ENCODE measurements around the gene RFFL. TPM values are rescaled to one million over a fixed set of nuclear protein-coding genes. Genes with fewer than 3 reads are reported as not detected.
"Not testable (repeated sequence)": the region's sequence is repeated elsewhere in the genome, so short reads cannot be mapped to it uniquely, and the experiment has no call there.

The RFFL gene
- total and polyA plus RNA-seq, 2 experiments from 2014 or later = 4.2 to 9.0 TPM

- in situ Hi-C loops (cut with MboI) = loop anchor here (25.0 kb wide), 1 partner anchor 1417 kb away; no protein-coding TSS in a partner anchor
Measured at GRCh38 chr17:35095741-35096140, 32.2 kb upstream of the RFFL start.

GRCh38 chr17:35094902-35095301 lies 31.4 kb upstream of the RFFL start:
- peak overlapping the region; percentile 44 for H3K9ac ChIP-seq
- H3K4me1 ChIP-seq (ENCODE audit: insufficient read depth) = peaks cover 9% of the 10 kb centered on the region; the same call in 1 of the 2 replicates
- H3K9me3 ChIP-seq (ENCODE audit: low read depth) = no peaks in the 10 kb centered on the region
- H3K79me2 ChIP-seq (ENCODE audit: insufficient read depth) = no peaks in the 10 kb centered on the region
- 7 to 8% methylated on average over 2 of the region's 2 CpGs for WGBS, 2 experiments (ENCODE audit: low coverage in 1 of 2, low lambda C conversion rate in 2 of 2, missing lambda C conversion rate in 2 of 2)
- no peaks in the 10 kb centered on the region for H4K20me1 ChIP-seq (ENCODE audit: insufficient read depth)
- peak overlapping the region; percentile 21 for H3K4me2 ChIP-seq (ENCODE audit: unreplicated experiment)
- peak; percentile 93 for DNase-seq
- in situ Hi-C loops (cut with MboI) = loop anchor here (25.0 kb wide), 1 partner anchor 1417 kb away; no protein-coding TSS in a partner anchor
- H3K9me2 ChIP-seq (ENCODE audit: insufficient read depth) = no peaks in the 10 kb centered on the region
- no peaks in the 10 kb centered on the region for H3K27me3 ChIP-seq (replicated peaks; ENCODE audit: insufficient read depth)
- H3K27ac ChIP-seq = peak overlapping the region; percentile 49
- peak overlapping the region; percentile 48 for H2AFZ ChIP-seq
- H3F3A ChIP-seq (ENCODE audit: insufficient read depth) = peaks cover 15% of the 10 kb centered on the region; the same call in 1 of the 2 replicates
- TF ChIP-seq EZH2phosphoT487 (IDR thresholded peaks at IDR 0.05; ENCODE audit: insufficient read depth, low read depth) = no peak
- TF ChIP-seq EZH2 (IDR thresholded peaks at IDR 0.05; ENCODE audit: insufficient read depth, poor library complexity, severe bottlenecking) = no peak
- H3K36me3 ChIP-seq (ENCODE audit: low read depth) = no peaks in the 10 kb centered on the region
- no peak overlapping the region for H3K4me3 ChIP-seq

More at GRCh38 chr17:35095741-35096140, 32.2 kb upstream of the RFFL start:
- H3K4me1 ChIP-seq (ENCODE audit: insufficient read depth) = peaks cover 9% of the 10 kb centered on the region; the same call in 1 of the 2 replicates
- H3K9me2 ChIP-seq (ENCODE audit: insufficient read depth) = no peaks in the 10 kb centered on the region
- no peaks in the 10 kb centered on the region for H3K27me3 ChIP-seq (replicated peaks; ENCODE audit: insufficient read depth)
- no peak overlapping the region for H3K4me2 ChIP-seq (ENCODE audit: unreplicated experiment)
- no peak overlapping the region for H2AFZ ChIP-seq
- no peak overlapping the region for H3K9ac ChIP-seq
- no peak for DNase-seq
- no peak overlapping the region for H3K27ac ChIP-seq
- H3K9me3 ChIP-seq (ENCODE audit: low read depth) = no peaks in the 10 kb centered on the region
- no peaks in the 10 kb centered on the region for H4K20me1 ChIP-seq (ENCODE audit: insufficient read depth)
- peaks cover 15% of the 10 kb centered on the region; the same call in 1 of the 2 replicates for H3F3A ChIP-seq (ENCODE audit: insufficient read depth)
- 100% methylated on average over 1 of the region's 1 CpG for WGBS, 2 experiments (ENCODE audit: low coverage in 1 of 2, low lambda C conversion rate in 2 of 2, missing lambda C conversion rate in 2 of 2)
- H3K4me3 ChIP-seq = no peak overlapping the region
- H3K36me3 ChIP-seq (ENCODE audit: low read depth) = no peaks in the 10 kb centered on the region
- H3K79me2 ChIP-seq (ENCODE audit: insufficient read depth) = no peaks in the 10 kb centered on the region
- TF ChIP-seq EZH2phosphoT487 (IDR thresholded peaks at IDR 0.05; ENCODE audit: insufficient read depth, low read depth) = no peak
- no peak for TF ChIP-seq EZH2 (IDR thresholded peaks at IDR 0.05; ENCODE audit: insufficient read depth, poor library complexity, severe bottlenecking)

- H3K27me3 ChIP-seq (replicated peaks; ENCODE audit: insufficient read depth); H3K36me3 ChIP-seq (ENCODE audit: low read depth); H3K9me3 ChIP-seq (ENCODE audit: low read depth); H4K20me1 ChIP-seq (ENCODE audit: insufficient read depth); H3K9ac ChIP-seq; H3K9me2 ChIP-seq (ENCODE audit: insufficient read depth); H3K4me3 ChIP-seq; H2AFZ ChIP-seq; H3K4me2 ChIP-seq (ENCODE audit: unreplicated experiment); DNase-seq; H3K27ac ChIP-seq: not testable (repeated sequence)
- Histone ChIP-seq H3K79me2 (ENCODE audit: insufficient read depth) (peaks cover 22% of the 10 kb centered on the region), H3F3A (ENCODE audit: insufficient read depth) (peaks cover 19% of the 10 kb centered on the region; the same call in 1 of the 2 replicates), H3K4me1 (ENCODE audit: insufficient read depth) (peaks cover 21% of the 10 kb centered on the region)
- in situ Hi-C loops (cut with MboI) = loop anchor here (25.0 kb wide), 1 partner anchor 1422 kb away; no protein-coding TSS in a partner anchor
- 90% methylated on average over 11 of the region's 11 CpGs for WGBS, 2 experiments (ENCODE audit: low coverage in 1 of 2, low lambda C conversion rate in 2 of 2, missing lambda C conversion rate in 2 of 2)
Measured at GRCh38 chr17:35090707-35091106, 27.2 kb upstream of the RFFL start.

- H3K9ac ChIP-seq = peak overlapping the region; percentile 67
- peaks cover 12% of the 10 kb centered on the region; the same call in 1 of the 2 replicates for H3F3A ChIP-seq (ENCODE audit: insufficient read depth)
- 42 to 44% methylated on average over 22 of the region's 22 CpGs for WGBS, 2 experiments (ENCODE audit: low coverage in 1 of 2, low lambda C conversion rate in 2 of 2, missing lambda C conversion rate in 2 of 2)
- H3K27ac ChIP-seq = no peak overlapping the region
- peak overlapping the region; percentile 70 for H3K4me3 ChIP-seq
- peak overlapping the region; percentile 75 for H3K4me2 ChIP-seq (ENCODE audit: unreplicated experiment)
- H3K4me1 ChIP-seq (ENCODE audit: insufficient read depth) = peaks cover 23% of the 10 kb centered on the region
- peaks cover 24% of the 10 kb centered on the region for H3K79me2 ChIP-seq (ENCODE audit: insufficient read depth)
- H3K36me3 ChIP-seq (ENCODE audit: low read depth) = no peaks in the 10 kb centered on the region
- DNase-seq = peak; percentile 62
- no peaks in the 10 kb centered on the region for H3K9me3 ChIP-seq (ENCODE audit: low read depth)
- no peaks in the 10 kb centered on the region for H3K27me3 ChIP-seq (replicated peaks; ENCODE audit: insufficient read depth)
- H2AFZ ChIP-seq = peak overlapping the region; percentile 99
- no peaks in the 10 kb centered on the region for H3K9me2 ChIP-seq (ENCODE audit: insufficient read depth)
- H4K20me1 ChIP-seq (ENCODE audit: insufficient read depth) = no peaks in the 10 kb centered on the region
- in situ Hi-C loops (cut with MboI) = loop anchor here (25.0 kb wide), 1 partner anchor 1423 kb away; no protein-coding TSS in a partner anchor
- TF ChIP-seq EZH2phosphoT487 (IDR thresholded peaks at IDR 0.05; ENCODE audit: insufficient read depth, low read depth) (no peak), EZH2 (IDR thresholded peaks at IDR 0.05; ENCODE audit: insufficient read depth, poor library complexity, severe bottlenecking) (no peak)
Measured at GRCh38 chr17:35089586-35090296, 26.2 kb upstream of the RFFL start.
